ENCODE measurements around the gene RMND5B.
"Not testable (repeated sequence)": the region's sequence is repeated elsewhere in the genome, so short reads cannot be mapped to it uniquely, and the experiment has no call there.

The RMND5B gene

GRCh38 chr5:178125253-178125906, 5.4 kb upstream of the RMND5B start:
- TF ChIP-seq ZFX (IDR thresholded peaks at IDR 0.05) (no peak), CTCF (conservative IDR thresholded peaks at IDR 0.05) (no peak)
- peak overlapping the region; percentile 61 for H3K27ac ChIP-seq

- no peak overlapping the region for H3K27ac ChIP-seq
- TF ChIP-seq CTCF (conservative IDR thresholded peaks at IDR 0.05): no peak
- no peak for TF ChIP-seq ZFX (IDR thresholded peaks at IDR 0.05)
Observed at GRCh38 chr5:178126556-178126955, 4.3 kb upstream of the RMND5B start.

- not testable (repeated sequence) for H3K27ac ChIP-seq
Observed at GRCh38 chr5:178127300-178128009, 3.4 kb upstream of the RMND5B start.

- H3K27ac ChIP-seq: no peak overlapping the region
- TF ChIP-seq ZFX (IDR thresholded peaks at IDR 0.05) (no peak), CTCF (conservative IDR thresholded peaks at IDR 0.05) (no peak)
Observed at GRCh38 chr5:178129296-178129695, 1.5 kb upstream of the RMND5B start.

GRCh38 chr5:178130234-178130575, 609 bp upstream of the RMND5B start:
- H3K27ac ChIP-seq: peak overlapping the region; percentile 93

- peak overlapping the region; percentile 93 for H3K27ac ChIP-seq
- TF ChIP-seq CTCF (conservative IDR thresholded peaks at IDR 0.05): no peak
- no peak for TF ChIP-seq ZFX (IDR thresholded peaks at IDR 0.05)
Observed at GRCh38 chr5:178131446-178131996, 707 bp downstream of the RMND5B start.

- TF ChIP-seq CTCF (conservative IDR thresholded peaks at IDR 0.05): no peak
- TF ChIP-seq ZFX (IDR thresholded peaks at IDR 0.05): no peak
- no peak overlapping the region for H3K27ac ChIP-seq
Observed at GRCh38 chr5:178136990-178137389, 6.2 kb downstream of the RMND5B start.

GRCh38 chr5:178137991-178138390, 7.2 kb downstream of the RMND5B start:
- no peak for TF ChIP-seq CTCF (conservative IDR thresholded peaks at IDR 0.05)
- no peak for TF ChIP-seq ZFX (IDR thresholded peaks at IDR 0.05)
- H3K27ac ChIP-seq: no peak overlapping the region
